Activated B cell treated with CpG ODN at 0.5 μM for 24 hours (primary cell): ENCODE data around the gene PLAC1. TPM values are rescaled to one million over a fixed set of nuclear protein-coding genes. Genes with fewer than 3 reads are reported as not detected.

Experiments
- ATAC-seq: fragments of 200-7000 bp; cut with Tn5 transposase; one replicate; pipeline ENCODE4 v1.10.0; 2021; ENCODE audit warnings: low read depth, mild to moderate bottlenecking, moderate library complexity
- CTCF ChIA-PET: fragments of 350-600 bp; sonication (Branson Sonifier 250); formaldehyde crosslinking; loops from one replicate; lab custom pipeline; 2021; ENCODE audit warnings: antibody characterized with exemption; lab: Charles Lee
- POLR2A ChIA-PET: fragments of 350-600 bp; sonication (Branson Sonifier 250); formaldehyde crosslinking; loops from one replicate; lab custom pipeline; 2021; ENCODE audit warnings: antibody characterized with exemption; lab: Charles Lee
- DNase-seq: peaks from one replicate; pipeline ENCODE4 v3.0.0; 2022
- H3K27ac Mint-ChIP-seq: one replicate; pipeline ENCODE4 v1.8.0; 2020; ENCODE audit warnings: mixed read lengths
- H3K27me3 Mint-ChIP-seq: one replicate; pipeline ENCODE4 v1.8.0; 2021; ENCODE audit warnings: mixed read lengths
- H3K36me3 Mint-ChIP-seq: one replicate; pipeline ENCODE4 v1.8.0; 2021; ENCODE audit warnings: low read depth, mixed read lengths
- H3K4me1 Mint-ChIP-seq: one replicate; pipeline ENCODE4 v1.8.0; 2021; ENCODE audit warnings: mixed read lengths
- H3K4me3 Mint-ChIP-seq: one replicate; pipeline ENCODE4 v1.8.0; 2020; ENCODE audit warnings: mild to moderate bottlenecking, mixed read lengths
- H3K9me3 Mint-ChIP-seq: one replicate; pipeline ENCODE4 v1.8.0; 2020; ENCODE audit warnings: mixed read lengths
- intact Hi-C: fragments of 100-400 bp; cut with micrococcal nuclease; formaldehyde crosslinking; loops from one replicate; pipeline ENCODE4 v1.15.1; 2024
- total RNA-seq: library from RNA; stranded (reverse); gene quantifications from 2 replicates; pipeline ENCODE4 v1.2.3, GENCODE V29; 2022
- TF ChIP-seq, protein P1 (sequence below): fragments of 200-600 bp; IDR thresholded peaks from one replicate; pipeline ENCODE4 v1.8.0; 2022; ENCODE audit warnings: antibody characterized with exemption, mild to moderate bottlenecking

PLAC1 gene
- total RNA-seq, 1 donor from 2014 or later, result not detected

DNA sequence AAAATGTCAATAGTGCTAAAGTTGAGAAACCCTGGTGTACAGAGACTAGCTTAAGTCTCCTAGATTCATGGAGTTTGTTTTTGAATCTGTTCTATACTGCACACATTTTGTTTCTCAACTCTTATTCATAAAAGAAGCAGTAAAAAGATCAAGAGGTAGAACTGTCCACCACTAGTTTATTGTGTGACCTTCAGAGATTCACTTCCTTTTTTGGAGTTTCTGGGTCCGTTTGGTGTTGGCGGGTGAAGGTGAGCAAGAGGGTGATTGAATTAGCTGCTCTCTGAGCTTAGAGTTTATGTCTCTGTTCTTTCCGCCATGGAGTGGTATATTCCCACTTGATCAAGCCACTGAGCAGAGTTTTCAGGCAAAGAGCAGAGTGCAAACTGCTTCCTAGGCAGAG lies 21.4 kb upstream of the PLAC1 start:
- ChIA-PET CTCF (no interaction called here), POLR2A (no interaction called here)
- Mint-ChIP-seq H3K27ac (no peak overlapping the region), H3K4me3 (no peak overlapping the region), H3K9me3 (no peaks in the 10 kb centered on the region), H3K27me3 (no peaks in the 10 kb centered on the region), H3K36me3 (no peaks in the 10 kb centered on the region), H3K4me1 (no peaks in the 10 kb centered on the region)
- no peak for ATAC-seq
- DNase-seq, result no peak
- TF ChIP-seq, protein P1, sequence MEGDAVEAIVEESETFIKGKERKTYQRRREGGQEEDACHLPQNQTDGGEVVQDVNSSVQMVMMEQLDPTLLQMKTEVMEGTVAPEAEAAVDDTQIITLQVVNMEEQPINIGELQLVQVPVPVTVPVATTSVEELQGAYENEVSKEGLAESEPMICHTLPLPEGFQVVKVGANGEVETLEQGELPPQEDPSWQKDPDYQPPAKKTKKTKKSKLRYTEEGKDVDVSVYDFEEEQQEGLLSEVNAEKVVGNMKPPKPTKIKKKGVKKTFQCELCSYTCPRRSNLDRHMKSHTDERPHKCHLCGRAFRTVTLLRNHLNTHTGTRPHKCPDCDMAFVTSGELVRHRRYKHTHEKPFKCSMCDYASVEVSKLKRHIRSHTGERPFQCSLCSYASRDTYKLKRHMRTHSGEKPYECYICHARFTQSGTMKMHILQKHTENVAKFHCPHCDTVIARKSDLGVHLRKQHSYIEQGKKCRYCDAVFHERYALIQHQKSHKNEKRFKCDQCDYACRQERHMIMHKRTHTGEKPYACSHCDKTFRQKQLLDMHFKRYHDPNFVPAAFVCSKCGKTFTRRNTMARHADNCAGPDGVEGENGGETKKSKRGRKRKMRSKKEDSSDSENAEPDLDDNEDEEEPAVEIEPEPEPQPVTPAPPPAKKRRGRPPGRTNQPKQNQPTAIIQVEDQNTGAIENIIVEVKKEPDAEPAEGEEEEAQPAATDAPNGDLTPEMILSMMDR, result no peak
- intact Hi-C loops, result no loop called here

DNA sequence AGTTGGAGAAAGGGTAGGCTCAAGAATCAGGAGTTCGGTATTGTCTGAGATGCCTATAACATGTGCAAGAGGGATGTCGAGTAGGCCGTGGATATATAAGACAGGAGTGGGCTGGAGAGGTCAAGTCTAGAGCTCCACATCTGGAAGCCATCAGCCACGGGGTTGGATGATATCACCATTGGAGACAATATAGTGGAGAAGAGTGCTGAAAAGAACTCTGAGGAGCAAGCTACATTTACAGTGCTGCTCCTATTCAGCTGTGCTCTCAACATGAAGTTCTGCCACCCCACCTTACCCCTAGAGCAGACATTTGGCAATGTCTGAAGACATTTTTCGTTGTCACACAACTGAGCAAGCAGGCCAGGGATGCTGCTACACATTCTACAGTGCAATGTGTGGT lies 20.9 kb upstream of the PLAC1 start:
- H3K4me3 Mint-ChIP-seq, result no peak overlapping the region
- CTCF ChIA-PET, result no interaction called here
- H3K27ac Mint-ChIP-seq, result no peak overlapping the region
- DNase-seq (no peak), ATAC-seq (no peak)
- H3K27me3 Mint-ChIP-seq, result no peaks in the 10 kb centered on the region
- H3K4me1 Mint-ChIP-seq, result no peaks in the 10 kb centered on the region
- no peaks in the 10 kb centered on the region for H3K9me3 Mint-ChIP-seq
- intact Hi-C loops, result no loop called here
- TF ChIP-seq, protein P1, result no peak
- H3K36me3 Mint-ChIP-seq, result no peaks in the 10 kb centered on the region
- POLR2A ChIA-PET, result no interaction called here

DNA sequence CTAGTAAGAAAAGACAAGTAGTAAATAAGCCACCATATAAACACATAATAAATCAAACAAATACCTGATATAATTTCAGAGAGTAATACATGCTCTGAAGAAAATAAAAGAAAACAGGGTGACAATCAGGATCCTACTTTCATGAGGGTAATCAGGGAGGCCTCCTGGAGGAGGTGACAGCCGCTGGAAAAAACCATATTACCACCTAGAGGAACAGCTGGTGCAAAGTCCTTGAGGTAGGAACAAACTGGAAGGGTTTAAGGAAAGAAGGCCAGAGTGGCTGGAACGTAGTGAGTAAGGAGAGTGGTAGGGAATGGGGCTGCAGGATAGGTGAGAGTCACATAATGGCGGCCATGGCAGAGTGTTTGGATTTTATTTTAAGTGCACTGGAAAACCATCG lies 19.1 kb upstream of the PLAC1 start:
- H3K4me1 Mint-ChIP-seq, result no peaks in the 10 kb centered on the region
- no peaks in the 10 kb centered on the region for H3K9me3 Mint-ChIP-seq
- ChIA-PET CTCF (no interaction called here), POLR2A (no interaction called here)
- intact Hi-C loops, result no loop called here
- no peak overlapping the region for H3K27ac Mint-ChIP-seq
- TF ChIP-seq, protein P1, result no peak
- DNase-seq, result no peak
- no peak overlapping the region for H3K4me3 Mint-ChIP-seq
- no peak for ATAC-seq
- H3K27me3 Mint-ChIP-seq, result no peaks in the 10 kb centered on the region
- no peaks in the 10 kb centered on the region for H3K36me3 Mint-ChIP-seq

DNA sequence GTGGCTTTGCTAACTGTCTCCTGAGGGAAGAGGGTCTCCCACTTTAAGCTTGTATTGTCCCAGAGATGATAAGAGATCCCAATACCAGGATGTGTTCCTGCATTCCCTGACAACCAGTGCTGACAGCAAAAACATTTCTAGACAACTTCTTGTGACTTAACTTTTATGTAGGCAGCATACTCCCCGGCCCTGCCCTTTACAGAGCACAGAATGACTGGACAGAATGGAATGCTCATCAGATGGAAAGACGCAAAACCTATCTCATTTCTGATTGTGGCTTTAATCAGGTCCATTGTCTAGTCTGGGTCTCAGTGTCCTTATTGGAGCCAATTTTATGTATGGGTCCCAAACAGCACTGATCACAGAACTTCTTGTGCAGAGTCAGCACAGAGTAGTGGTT lies 18.2 kb upstream of the PLAC1 start:
- ATAC-seq, result no peak
- H3K36me3 Mint-ChIP-seq, result no peaks in the 10 kb centered on the region
- CTCF ChIA-PET, result no interaction called here
- DNase-seq, result no peak
- H3K27me3 Mint-ChIP-seq, result no peaks in the 10 kb centered on the region
- H3K4me1 Mint-ChIP-seq, result no peaks in the 10 kb centered on the region
- TF ChIP-seq, protein P1, result no peak
- H3K27ac Mint-ChIP-seq, result no peak overlapping the region
- H3K9me3 Mint-ChIP-seq, result no peaks in the 10 kb centered on the region
- H3K4me3 Mint-ChIP-seq, result no peak overlapping the region
- intact Hi-C loops, result no loop called here
- POLR2A ChIA-PET, result no interaction called here

DNA sequence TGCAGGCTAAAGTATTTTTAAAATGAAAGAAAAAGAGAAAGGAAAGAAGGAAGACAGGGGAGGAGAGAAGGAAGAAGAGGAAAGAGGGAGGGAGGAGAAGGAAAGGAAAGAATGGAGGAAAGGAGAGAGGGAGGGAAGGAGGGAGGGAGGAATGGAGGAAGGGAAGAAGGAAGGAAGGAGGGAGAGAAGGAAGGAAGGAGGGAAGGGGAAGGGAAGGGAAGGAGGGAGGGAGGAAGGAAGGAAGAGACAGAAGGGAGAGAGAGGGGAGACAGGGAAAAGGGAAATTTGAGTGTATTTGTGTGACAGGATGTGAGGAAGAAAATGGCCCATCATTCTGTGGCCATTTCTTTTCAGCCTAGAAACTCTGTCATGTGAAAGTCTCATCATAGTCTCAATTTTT lies 14.9 kb upstream of the PLAC1 start:
- DNase-seq (no peak), ATAC-seq (no peak)
- POLR2A ChIA-PET, result no interaction called here
- Mint-ChIP-seq H3K4me3 (no peak overlapping the region), H3K4me1 (no peaks in the 10 kb centered on the region), H3K36me3 (no peaks in the 10 kb centered on the region), H3K9me3 (no peaks in the 10 kb centered on the region), H3K27me3 (no peaks in the 10 kb centered on the region), H3K27ac (no peak overlapping the region)
- CTCF ChIA-PET, result no interaction called here
- TF ChIP-seq, protein P1, result no peak
- intact Hi-C loops, result no loop called here
